Limb (tissue), 2 donors: ENCODE data around the gene PLEKHA7.
A peak's percentile ranks its signal among the peaks of the same experiment; 100 is the strongest.

Source experiments
- DNase-seq, 2 donors: peaks; one replicate each; pipeline ENCODE4 v3.0.0-alpha.2; 2016; ENCODE audit errors: extremely low spot score in 2 of 2

PLEKHA7 gene

DNA sequence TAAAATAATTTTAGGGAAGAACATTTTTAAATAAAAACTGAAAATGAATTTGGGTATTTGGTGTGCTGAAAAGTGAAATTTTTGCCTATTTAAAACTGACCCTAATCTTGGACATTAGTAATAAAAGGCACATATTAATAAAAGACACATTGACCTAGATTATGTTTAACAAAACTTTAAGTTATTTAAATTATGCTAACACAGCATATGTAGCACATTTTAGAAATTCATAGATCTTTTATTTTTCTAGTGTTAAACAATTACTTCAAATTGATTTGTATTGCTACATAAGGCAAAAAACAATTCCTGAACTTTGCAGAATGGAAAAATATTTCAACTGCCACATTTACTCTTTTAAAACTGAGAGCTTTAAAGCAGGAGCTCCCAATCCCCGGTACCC lies 265.1 kb downstream of the PLEKHA7 start:
- no peak for DNase-seq

DNA sequence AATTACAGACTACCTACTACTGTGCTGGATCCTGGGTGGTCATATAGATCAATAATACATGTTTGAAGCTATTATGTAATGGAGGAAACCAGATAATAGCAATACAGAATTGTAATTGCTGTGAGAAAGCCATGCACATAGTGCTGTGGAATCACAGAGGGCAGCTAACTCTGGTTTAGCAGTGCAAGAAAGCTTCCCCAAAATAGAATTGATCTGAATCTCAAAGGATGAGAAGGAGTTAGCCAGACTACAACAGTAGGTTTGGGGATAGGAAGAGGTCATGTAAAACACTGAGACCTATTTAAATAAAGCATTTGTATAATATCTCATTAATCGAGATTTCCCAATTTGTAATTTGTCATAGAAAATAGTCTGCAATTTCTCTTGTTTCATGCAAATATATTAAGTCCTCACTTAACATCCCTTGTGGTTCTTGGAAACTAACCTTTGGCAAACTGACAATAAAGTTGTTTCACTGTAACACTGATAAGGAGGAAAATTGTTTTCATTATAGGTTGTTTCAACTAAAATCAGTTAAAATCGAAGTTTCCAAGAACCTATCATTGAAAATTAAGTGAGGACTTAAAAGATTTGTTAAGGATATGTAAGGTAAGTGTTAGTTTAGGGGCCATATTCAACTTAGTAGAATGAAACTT lies 268.1 kb downstream of the PLEKHA7 start:
- no peak for DNase-seq

DNA sequence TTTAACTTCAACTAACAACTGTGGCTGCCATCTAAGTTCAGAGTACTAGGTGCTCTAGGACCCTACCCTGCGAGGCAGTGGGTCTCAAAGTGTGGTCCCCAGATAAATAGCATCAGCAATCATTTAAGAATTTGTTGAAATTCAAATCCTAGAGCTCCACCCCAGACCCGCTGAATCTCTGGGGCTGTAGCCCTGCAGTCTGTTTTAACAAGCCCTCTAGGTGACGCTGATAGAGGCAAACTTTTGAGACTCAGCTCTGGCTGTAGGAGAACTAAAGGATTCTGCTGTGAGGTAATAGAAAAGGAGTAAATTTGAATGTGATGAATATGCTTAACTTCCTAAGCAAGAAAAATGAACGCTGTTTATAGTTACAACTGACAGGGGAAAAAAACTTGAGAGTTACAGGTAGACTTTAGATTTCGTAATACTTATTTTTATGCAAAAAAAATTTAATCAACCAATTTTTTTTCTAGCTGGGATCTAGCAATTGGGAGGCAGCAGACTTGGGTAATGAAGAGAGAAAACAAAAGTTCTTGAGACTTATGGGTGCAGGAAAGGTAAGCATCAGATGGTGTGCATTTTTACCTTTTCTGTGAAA lies 270.0 kb downstream of the PLEKHA7 start:
- DNase-seq, result no peak

DNA sequence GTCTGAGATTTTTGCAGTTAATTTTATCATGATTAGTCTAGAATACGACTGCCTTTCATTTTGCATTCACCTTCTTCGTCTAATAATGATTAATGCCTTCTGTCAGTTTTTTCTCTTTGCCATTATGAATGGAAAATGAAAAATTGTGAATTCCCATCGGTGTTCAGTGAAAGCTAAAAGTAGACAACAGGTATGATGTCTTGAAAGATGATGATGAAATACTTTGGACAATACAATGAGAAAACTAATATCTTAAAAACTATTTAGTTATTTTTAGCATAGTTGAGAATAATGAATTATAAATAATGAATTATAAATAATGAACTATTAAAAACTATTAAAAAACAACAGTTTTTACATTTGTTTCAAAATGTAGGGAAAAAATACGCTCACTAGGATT lies 270.7 kb downstream of the PLEKHA7 start:
- DNase-seq, result no peak

DNA sequence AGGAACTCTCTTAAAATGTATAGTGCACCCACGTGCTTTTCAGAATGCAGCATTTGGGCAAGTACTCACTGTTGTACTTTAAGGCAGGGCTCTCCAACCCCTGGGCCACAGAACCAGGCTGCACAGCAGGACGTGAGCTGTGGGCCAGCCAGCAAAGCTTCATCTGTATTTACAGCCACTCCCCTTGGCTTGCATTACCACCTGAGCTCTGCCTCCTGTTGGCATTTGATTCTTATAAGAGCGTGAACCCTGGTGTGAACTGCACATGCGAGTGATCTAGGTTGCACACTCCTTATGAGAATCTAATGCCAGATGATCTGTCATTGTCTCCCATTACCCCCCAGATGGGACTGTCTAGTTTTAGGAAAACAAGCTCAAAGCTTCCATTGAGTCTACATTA lies 272.7 kb downstream of the PLEKHA7 start:
- DNase-seq, result no peak

DNA sequence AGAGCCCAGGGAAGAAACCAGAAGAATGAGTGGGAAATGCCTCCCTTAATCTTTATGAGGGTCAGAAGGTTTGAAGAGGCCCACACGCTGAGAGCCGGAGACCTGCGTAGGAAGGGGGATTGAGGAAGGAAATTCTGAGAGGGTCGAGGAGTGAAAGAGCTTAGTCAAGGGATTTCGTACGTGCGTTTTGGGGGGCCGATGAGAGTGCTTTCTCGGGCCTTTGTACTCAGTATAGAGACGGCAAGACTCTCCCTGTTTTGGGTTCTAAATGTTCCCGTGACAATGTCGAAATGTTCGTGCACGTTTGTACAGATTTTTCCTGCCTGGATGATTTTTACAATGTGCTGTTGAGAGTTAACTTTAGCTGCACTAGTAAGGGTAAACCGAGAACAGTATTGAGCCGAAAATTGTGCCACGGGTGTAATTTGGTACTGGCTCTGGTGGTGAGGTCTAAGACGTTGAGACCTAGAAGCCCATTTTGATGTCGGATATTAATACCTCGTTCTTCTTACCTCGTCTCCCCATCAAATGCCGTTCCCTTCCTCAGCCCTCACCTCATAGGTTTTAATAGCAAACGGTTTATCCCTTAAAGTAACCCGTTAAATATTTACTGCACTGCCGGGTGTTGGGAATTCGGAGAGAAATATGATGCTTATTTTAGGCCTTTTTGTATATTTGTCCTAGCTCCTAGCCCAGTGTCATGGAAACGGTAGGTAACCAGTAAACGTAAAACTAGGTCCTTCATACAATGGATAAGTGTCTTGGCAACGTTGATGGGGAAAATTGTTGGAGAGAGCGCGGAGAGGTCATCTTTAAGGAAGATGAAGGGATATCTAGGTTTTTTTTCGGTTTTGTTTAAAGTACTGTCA lies 275.0 kb downstream of the PLEKHA7 start:
- peak in 1 of 2 donors; percentile 27 for DNase-seq

DNA sequence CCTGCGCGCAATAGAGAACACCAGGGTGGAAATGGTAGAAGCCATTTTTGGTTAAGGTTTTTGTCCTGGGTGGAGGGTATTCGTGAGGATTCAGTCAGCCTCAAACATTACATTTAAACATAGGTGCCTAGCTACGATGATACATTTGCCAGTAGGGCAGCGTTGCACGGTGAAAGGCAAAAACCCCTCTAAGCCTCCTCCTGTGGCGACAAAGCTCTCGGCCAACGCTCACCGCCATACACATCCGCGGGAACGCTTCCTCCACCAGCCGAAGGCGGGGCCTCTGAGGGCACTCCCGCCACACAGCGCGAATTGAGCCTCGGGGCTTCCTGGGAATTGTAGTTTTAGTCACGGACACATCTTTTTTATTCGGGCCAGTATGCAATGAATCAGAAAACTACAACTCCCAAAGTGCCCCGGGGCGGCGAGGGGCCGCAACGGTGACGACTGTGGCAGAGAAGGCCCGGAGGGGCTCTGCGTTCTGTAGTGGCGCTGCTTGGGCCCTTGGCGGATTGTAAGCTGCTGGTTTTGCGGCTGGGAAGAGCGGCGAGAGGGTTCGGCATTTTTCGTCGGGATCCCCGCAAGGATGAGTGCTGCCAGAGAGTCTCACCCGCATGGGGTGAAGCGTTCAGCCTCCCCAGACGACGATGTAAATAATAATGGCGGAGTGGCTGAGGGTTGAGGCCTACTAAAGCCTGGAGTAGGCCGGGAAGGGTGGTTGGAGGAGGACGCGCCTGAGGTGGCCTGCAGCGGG lies 275.8 kb downstream of the PLEKHA7 start, which contains the start of gene C11orf58:
C11orf58 (plus strand) TSS at position 455 of the 754 bp plus-strand sequence; CDS start at position 587, 132 bp downstream.
- peak; percentile 98 to 99 for DNase-seq

DNA sequence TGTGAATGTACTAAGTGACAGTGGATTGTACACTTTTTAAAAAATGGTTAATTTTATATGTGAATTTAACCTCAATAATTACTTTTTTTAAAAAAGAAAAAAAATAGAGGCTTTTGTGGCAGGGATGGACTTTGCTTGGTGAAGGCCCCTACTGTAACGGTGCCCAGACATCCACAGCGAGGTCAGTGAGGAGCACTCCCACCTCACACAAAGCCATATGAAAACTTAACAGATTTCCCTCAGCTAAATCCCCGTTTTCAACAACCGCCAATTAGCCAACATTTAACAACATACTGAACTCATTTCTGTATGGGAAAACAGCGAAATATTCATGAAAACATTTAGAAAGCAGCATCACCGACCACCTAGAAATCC lies 276.4 kb downstream of the PLEKHA7 start:
- DNase-seq, result no peak
